Measurements from ENCODE around the gene LEMD1.

LEMD1 gene, protein sequence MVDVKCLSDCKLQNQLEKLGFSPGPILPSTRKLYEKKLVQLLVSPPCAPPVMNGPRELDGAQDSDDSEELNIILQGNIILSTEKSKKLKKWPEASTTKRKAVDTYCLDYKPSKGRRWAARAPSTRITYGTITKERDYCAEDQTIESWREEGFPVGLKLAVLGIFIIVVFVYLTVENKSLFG

DNA sequence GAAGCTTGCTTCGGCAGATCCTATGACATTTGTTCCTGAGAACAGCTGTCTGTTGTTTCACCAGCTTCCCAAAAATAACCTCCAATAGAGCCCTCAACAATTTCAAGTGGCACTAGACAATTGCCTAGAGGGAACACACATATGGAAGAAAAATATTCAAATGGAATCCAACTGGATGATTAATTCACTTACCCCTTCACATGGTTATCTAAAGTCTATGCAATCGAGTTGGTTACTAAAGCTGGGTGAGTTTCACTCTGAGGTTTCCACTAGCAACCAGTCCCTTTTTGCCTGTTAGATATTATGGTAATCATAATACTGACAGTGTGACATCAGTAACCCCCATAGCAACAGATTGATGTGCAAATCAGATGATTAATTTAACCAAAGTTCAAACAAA, at the start of gene LEMD1:
LEMD1 (minus strand) TSS at position 259 of the 400 bp plus-strand sequence. CDS start 1,520 bp downstream, outside the sequence.
- DNase-seq, result no peak

DNA sequence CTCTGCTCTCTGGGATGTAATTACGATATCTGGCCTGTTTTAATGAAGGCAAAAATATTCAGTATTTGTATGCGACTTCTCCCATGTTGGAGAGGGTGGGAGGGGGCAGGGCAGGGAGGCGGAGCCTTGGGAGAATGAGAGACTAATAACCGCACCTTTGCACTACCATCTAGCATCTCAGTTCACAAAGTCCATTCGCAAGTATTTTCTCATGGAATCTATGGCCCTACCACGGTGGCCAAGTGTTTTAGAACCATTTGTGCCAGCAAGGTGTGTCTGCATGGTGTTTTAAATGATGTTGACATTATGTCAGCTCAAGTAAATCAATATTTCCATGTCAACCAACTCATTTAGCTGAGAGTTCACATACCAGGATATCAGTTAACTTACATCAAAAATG, 48.3 kb upstream of the LEMD1 start:
- DNase-seq, result no peak

DNA sequence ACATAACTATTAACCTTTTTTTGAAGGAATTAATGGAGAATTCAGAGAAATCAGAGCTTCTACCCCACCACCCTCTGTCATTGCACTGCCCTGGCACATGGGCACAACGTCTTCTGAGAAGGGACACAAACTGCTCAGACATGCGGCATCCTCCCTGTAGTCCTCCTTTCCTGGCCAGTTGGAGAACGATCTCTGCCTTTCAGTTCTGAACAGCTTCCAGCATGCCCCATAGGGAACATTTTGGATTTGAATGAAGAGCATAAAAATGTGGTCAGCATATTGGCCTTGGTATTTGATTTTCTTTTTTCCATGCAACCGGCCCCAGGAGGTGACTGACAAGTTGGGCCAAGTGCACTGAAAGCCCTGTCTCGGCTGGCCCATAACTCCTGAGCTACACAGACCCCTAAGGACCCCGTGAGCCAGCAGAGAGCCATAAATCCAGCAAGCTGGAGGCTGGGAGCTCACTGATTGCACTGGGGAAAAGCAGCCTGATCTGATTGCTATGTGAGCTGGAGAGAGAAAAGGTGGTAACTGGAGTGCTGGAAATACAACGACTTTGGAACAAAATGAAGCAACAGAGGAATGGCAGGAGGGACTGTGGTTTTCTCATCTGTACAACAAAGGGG, 44.9 kb upstream of the LEMD1 start:
- DNase-seq, result no peak

DNA sequence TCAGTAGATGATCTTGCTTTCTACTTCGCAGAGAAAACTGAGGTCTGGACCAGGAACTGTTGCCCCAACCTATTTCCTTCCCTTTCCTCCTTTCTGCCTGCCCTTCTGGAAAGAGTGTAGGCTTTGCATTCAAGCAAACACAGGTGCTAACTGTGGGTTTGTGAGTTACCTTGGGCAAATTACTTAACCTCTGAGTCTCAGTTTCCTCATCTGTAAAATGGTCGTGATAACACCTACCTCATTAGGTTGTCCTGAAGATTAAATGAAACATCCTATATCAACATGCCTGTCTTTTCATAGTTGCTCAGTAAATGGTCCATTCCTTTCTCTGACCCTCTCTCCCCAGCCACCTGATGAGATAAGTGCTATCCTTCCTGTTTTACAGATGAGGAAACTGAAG, 43.5 kb upstream of the LEMD1 start:
- no peak for DNase-seq

DNA sequence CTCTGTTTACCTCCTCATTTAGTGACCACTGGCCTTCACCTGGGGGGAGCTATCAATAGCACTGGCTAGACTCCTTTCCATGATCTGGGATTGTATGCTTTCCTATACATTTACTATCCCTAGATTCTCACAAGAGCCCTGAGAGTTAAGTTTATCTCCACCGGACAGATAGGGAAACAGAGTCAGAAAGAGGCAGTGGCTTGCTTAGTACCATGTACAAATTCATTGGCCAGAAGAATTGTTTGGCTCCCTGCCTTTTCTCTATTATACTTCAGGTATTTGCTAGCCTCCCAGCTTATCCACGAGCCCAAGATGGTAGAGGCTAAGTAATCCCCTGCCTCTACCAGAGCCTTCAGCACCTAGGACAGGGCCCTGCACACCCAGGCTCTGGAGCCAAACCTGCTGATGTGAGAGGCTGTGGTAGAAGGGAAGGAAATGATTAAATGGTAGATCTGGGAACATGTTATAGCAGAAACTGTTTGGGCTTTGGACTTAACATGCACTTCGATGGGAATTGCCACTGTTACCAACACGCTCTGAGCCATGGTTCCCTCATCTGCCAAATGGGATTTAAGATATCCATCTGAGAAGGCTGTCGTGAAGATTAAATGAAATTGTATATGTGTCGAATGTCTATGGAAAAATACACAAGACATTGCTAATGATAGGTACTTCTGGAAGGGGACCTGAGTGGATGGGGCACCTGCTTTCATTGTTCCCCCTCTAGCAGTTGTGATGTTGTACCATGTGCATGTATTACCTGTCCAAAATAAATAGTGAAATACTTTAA, 37.1 kb upstream of the LEMD1 start:
- DNase-seq, result no peak

DNA sequence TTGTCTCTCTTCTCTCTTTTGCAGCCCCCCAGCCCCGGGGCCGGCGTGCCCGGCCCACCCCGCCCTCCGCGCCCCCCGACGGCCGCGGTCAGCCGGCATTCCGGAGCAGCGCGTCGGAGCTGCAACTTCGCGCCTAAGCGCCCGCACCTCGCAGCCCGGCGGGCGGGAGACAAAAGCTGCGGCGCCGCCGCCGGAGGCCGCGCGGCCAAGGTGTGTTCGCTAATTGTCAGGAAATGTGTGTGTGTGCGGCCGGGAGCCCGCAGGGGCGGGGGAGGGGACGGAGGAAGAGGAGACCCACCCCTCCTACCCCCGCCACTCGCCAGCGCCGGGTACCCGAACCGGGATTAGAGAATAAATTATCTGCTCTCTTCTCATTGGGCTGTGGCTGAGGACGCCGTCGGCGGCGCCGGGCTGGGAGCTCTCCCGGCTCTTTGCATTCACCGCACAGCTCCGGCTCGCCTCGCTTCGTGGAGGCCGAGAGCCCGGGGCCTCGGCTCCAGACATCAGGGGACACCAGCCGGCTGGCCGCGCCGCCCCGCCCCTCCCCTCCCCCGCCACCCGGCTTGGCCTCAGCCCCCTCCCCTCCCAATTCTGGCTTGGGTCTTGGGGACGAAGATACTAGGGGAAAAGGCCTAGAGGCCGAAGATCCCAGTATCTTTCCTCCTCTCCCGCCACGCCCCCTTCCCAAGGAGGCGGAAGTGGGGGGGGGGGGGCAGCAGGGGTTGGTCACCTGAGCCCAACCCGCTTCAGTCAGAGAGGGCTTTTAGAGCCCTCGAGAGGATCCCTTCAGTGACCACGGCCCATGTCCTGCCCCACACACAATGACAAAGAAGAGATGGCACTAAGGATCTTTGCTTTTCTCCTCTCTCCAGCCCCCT, 35.3 kb upstream of the LEMD1 start:
- DNase-seq, result no peak

DNA sequence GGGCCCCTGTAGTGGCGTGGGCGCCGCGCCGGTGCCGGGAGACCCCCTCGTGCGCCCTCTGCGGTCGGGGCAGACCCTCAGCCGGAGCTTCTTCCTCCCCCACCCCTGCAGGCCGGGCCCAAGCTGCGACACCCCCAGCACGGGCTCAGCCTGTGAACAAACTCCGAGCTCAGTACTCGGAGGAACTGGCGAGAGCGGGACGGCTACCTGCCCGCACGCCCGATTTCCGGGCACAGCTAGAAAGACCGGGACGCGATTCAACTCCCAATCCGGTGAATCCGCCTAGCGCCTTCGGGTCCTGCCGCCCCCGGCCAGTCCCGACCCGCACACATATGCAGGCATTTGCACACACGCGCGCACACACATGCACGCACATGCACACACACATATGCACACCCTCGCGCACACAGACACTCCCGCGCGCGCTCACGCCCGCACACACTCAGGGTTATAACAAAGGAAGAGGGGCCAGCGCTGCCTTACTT, 34.6 kb upstream of the LEMD1 start:
- no peak for DNase-seq

DNA sequence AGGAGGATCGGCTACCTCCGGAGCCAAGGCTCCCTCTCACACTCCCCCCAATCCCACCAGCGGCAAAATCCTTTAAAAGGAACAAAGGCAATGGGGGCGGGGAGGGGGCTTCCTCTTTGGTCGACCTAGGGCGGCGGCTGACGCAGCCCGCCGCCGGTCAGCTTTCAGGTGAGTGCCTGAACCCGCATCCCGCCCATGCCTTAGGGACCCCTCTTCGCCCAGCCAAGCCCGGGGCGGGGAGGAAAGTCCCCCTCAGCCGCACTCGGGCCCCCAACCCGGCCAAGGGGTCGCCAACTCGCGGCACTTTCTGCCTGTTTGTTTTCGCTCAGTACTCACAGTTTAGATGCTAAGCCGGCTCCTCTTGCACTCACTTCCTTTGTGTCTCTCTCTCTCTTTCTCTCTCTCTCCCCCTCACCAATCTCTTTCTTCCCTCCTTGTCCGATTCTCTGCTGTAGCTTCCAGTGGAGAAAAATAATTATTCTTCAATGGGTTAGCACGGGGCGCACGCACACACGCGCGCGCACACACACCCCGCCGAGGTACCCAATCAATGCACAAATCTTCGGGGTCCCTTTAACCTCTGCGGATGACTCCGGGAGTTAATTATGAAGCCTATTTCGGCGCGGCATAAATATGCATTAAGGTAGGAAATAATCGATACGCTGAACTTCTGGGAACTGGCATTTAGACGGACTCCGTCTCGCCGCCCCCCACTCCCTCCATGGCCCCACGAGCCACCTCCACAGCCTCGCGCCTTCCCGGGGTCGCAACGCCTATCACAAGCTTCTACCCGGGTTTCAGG, 33.9 kb upstream of the LEMD1 start, which contains the start of gene BLACAT1:
BLACAT1 (minus strand) TSS at position 465 of the 802 bp plus-strand sequence.
- no peak for DNase-seq

DNA sequence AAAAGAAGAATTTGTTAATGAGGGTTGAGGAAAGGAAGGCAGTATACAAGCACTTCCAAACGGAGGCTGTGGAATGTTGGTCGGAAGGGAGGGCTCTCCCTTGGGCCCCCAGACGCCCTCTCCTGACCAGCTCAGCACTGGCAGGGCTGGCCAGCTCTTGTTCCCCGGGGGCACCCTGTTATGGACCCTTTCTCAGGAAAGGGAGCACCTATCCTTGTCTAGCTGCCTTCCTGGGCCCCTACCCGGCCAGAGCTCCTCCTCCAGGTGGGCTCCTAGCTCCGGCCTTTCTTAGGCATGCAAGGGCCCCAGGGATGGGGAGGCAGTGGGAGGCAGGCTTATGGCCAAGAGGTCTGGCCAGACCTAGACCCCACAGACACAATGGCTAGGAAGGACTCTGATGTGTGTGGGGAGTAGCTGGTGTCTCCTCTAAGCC, 33.1 kb upstream of the LEMD1 start:
- no peak for DNase-seq

DNA sequence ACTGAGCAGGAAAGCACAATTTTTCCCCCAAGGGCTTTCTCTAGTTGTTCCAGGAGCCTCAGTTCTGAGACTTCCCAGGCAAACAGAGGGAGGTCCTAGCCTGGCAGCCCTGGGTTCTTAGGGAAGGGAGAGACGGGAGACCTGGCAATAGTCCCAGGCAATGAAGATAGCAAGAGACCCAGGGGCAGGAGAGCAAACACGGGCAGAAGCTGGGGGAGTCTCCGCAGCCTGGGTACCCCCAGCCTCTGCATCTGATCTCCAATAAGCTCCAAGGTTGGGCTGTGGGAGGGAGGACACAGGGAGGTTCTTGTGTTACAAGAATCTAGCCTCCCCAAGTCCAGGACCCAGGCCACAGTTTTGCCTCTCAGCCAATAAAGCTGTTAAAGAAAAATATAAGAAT, 31.6 kb upstream of the LEMD1 start:
- DNase-seq, result no peak

DNA sequence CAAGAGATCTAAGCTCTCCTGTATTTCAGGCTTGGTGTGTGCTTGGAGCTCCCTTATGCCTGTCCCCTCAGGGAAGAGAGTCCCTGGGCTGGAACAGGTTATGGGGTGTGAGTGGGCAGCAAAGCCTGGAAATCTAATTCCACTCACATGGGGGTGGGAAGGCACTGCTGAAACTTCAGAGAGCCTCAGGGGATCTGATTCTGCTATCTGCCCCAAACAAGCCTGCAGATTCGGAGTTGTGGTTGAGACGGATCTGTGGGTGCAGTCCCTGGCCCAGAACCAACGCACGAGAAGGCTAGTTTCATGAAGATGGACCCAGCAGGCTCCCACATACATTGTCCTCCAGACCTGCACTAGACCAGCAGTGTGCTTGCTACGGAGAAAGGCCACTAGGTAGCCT, 31.1 kb upstream of the LEMD1 start:
- DNase-seq, result no peak

DNA sequence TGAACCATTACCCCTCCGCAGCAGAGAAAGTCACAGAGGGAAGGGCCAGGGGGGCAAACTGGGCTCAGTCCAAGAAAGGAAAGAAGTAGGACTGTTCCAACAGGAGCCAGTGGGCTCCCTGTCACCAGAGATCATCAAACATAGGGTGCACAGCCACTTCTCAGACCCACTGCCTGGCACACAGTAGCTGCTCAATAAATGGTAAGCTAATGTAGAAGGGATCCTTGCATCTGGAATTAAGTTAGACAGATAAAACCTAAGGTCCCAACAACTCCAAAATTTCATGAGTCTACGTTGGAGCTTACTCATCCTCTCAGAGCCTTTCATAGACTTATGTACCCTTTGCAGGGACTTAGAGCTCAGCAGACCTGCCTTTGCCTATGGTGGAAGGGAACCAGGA, 30.5 kb upstream of the LEMD1 start:
- no peak for DNase-seq

DNA sequence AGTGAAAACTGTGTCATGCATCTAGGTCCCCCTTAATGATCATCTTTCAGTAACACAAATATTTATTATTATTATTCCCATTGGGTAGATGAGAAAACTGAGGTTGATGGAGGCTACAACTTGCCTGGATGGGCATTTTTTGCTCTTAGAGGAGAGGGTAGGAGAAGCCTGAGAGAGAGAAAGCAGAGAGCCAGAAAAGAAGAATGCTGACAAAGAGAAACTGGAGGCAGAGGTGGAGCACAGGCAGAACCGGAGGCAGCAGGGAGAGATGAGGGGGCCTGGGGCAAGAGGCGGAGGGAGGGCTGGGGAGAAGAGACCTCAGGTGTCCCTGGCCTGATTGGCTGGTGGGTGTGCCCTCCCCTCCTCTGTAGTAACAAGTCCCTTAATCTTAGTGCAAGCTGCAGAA, 29.9 kb upstream of the LEMD1 start:
- no peak for DNase-seq

DNA sequence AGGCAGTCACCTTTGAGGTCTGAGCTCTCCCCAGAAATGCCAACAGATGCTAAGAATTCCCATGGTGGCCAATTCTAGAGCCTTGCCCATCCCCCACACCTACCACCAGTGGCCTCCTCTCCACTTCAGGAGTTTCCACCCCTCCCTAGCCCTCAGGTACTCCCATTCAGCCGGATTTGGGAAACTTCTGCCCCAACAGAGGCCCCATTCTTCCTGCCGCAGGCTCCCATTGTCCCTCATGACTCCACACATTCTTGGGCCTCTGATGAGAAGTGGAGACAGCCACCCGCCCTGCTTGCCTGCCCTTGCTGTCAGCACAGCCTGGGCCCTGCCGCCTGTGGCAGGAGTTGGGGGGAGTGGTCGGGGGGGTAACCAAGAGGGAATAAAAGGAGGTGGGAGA, 29.3 kb upstream of the LEMD1 start:
- no peak for DNase-seq

DNA sequence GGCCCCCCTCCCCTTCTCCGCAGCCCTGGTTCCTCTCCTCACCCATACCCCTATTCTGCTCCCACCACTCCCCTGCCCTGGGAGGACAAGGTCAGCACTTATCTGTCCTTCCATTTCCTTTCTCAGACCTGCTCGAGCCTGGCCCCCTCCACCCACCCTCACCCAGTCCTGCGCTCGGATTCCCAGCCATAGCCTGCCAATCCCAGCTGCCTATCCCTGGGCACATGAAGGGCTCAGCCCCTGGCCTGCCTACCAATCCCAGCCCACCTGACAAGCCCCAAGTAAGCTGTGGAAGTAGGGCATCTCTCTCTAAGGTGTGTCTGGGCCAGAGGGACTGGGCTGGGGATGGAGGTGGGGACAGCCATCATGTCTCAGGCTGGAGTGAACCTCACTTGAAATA, 28.6 kb upstream of the LEMD1 start:
- no peak for DNase-seq

DNA sequence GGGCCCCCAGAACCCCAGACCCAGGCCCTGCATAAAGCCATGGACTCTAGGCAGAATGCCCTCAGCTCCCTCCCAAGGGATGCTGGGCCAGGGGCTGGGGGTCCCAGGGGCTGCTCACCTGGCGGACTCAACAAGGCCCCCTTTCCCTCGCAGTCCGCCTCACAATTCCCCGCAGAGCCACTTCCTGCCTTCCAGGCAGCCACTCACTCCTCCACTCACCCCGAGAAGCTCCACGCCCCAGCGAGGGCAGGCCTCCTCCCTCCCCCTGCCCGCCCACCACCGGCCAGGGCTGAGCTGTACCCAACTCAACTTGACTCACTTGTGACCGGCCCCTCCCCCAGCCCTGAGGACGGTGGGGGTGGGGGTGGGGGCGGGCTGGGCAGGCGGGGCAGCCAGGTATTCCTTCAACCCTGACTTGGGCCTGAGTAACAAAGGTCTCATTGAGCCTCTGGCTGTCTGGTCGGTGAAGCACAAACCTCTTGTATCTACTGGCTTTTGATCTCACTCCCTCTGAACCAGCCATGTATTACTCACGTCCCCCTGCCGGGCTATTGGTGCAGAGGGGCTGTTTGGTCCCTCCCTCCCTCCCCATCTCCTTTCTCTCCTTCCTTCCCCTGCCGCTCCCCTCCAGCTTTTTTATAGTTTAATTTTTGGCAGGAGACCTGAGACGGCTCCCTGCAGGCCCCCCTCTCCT, 28.0 kb upstream of the LEMD1 start:
- no peak for DNase-seq

DNA sequence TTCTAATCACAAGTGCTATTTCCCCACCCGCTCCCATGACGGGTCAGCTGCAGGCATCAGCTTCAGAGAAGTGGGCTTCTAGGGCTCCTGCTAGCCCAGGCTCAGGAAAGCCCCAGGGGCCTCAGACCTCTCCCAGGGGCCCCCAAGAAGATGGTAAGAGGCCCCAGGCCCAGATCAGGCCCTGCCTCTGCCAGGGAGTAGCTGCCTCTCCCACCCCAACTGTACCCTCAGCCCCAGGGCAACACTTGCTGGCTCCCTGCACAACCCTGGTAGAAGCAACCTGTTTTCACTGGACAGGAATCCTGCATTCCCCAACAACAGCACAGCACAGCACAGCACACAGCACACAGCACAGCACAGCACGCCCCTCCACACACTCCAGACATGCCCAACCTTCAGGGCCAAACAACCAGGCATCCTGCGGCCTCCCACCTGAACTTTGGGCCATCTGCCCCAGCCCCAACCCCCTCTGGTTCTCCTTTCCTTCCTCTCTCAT, 27.4 kb upstream of the LEMD1 start:
- DNase-seq, result no peak

DNA sequence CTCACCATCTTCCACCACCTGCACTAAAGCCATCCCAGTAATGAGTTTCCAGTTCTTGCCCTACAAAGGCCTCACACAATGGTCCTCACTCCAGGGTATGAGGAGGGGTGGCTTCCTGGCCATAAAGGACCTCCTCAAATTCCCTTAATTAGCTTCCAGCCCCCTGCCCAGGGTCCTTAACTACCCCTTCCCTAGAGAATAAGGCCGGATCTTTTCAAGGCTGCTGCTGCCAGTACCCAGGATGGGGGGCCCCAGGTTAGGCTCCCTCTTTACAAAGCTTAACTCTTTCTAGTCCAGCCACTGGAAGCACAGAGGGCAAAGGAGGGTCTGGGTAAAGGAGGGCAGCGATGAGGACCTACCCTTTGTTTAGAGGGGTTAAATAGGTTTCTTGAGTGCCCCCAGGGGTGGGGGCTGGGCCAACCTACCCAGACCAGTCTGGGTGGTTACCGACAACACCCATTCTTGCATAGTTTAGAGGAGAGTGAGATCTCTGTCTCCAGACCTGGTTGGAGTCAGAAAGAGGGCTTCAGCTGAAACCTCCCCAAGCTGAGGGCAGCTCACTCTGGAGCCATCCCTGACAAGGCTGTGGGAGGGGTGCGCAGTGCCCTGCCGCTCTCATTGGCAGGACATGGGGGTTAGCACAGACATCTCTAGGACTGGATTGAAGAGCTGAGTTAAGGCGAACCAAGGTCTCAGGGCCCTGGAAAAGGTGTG, 26.8 kb upstream of the LEMD1 start:
- no peak for DNase-seq

DNA sequence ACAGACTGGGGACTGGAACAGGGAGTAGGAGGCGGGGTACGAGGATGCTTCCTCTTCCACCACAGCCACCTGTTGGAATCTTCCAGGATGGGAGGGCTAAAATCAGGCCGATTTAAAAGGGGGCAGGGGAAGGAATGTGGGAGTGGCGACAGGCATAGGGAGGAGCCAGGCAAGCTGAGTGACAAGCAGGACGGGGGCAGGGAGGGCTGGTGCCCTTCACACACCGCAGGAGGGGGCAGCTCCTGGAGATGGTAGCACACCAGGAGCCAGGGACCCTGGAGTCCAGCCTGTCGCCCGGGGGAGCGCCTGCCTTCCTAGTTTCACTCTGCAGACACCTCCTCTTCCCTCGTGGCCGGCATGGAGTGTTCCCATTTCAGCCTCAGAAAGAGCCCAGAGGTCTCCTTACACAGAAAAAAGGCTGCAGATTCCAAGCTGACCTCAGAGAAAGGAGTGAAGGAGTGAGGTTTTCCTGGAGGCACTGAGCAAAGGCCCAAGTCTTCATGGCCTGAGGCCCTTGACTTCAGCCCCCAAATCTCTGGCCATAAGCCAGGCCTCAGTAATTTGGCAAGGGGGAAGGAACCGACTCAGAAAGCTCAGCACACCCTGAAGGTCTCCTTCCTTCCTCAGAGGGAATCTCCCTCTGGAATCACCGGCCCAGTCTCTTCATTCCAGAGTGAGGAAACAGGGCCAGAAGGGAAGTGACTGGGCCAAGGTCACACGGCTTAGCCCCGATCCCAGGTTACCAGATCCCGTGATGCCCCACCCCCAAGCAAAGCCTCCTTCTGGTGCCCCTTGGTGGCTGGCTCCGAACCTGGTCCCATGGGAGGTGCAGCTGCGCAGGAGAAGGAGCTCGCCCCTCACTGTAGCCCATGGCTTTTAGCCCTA, 25.8 kb upstream of the LEMD1 start:
- DNase-seq, result no peak

DNA sequence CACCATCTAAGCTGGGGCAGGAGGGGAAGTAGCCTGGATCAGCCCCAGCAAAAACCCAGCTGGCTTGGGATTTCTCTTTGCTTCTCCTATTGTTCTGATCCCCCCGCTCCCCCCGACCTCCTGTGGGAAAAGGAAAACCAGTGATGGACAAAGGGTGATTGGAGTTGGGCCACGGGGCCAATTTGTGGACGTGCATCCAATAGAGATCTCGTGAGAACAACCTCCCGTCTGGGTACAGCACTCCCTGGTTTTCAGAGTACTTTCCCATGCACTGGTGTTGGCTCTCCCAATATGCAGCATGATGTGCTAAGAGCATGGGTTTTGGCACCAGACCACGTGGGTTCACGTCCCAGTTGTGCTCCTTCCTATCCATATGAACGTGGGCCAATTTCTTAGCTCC, 25.0 kb upstream of the LEMD1 start:
- DNase-seq, result no peak

All from activated effector memory CD4-positive, alpha-beta T cell treated with Interleukin-2 at 50 U/mL for 16 hours (primary cell).